A673 (cell line): ENCODE data around the gene DPYD. TPM values are rescaled to one million over a fixed set of nuclear protein-coding genes. Genes with fewer than 3 reads are reported as not detected.

ENCODE experiments used
- BruUV-seq: library from RNA; stranded (reverse); fragments of 400-500 nt; replicated peaks from 2 replicates; lab custom pipeline; 2021; lab: Mats Ljungman, UMichigan
- CTCF ChIA-PET: fragments of 300-600 bp; sonication (Branson Sonifier 250); formaldehyde crosslinking; loops from one replicate; lab custom pipeline; 2022; ENCODE audit warnings: antibody characterized with exemption; lab: Charles Lee
- POLR2A ChIA-PET: fragments of 300-600 bp; sonication (Branson Sonifier 250); formaldehyde crosslinking; loops from one replicate; lab custom pipeline; 2022; ENCODE audit warnings: antibody characterized with exemption; ENCODE audit not compliant: low non-redundant PET; lab: Charles Lee
- DNase-seq: peaks from one replicate; pipeline ENCODE4 v3.0.0-alpha.2; 2015; ENCODE audit warnings: low spot score
- H3K27ac ChIP-seq: fragments of 200-600 bp; sonication (generic); 2 replicates; pipeline ENCODE4 v1.5.1; 2016; ENCODE audit warnings: mixed run types, low read depth, mild to moderate bottlenecking, mixed read lengths, antibody characterized with exemption, low read length; ENCODE audit not compliant: poor library complexity, severe bottlenecking
- H3K27me3 ChIP-seq: fragments of 200-600 bp; sonication (generic); replicated peaks from 2 replicates; pipeline ENCODE4 v1.6.1; 2017; ENCODE audit warnings: mixed run types, low read depth, mild to moderate bottlenecking, mixed read lengths, antibody characterized with exemption, low read length; ENCODE audit not compliant: insufficient read depth, poor library complexity
- H3K36me3 ChIP-seq: fragments of 200-600 bp; sonication (generic); 2 replicates; pipeline ENCODE4 v1.6.1; 2016; ENCODE audit warnings: mixed run types, mild to moderate bottlenecking, mixed read lengths, antibody characterized with exemption, low read length; ENCODE audit not compliant: insufficient read depth, poor library complexity, severe bottlenecking
- H3K4me1 ChIP-seq: fragments of 200-600 bp; sonication (generic); 2 replicates; pipeline ENCODE4 v1.6.1; 2017; ENCODE audit warnings: mixed run types, mild to moderate bottlenecking, mixed read lengths, antibody characterized with exemption, low read length; ENCODE audit not compliant: insufficient read depth, poor library complexity, severe bottlenecking
- H3K4me3 ChIP-seq: fragments of 200-600 bp; sonication (generic); 2 replicates; pipeline ENCODE4 v1.5.1; 2016; ENCODE audit warnings: low read depth, mixed run types, mild to moderate bottlenecking, mixed read lengths, low read length; ENCODE audit not compliant: poor library complexity, severe bottlenecking
- H3K9me3 ChIP-seq: fragments of 200-600 bp; sonication (generic); 2 replicates; pipeline ENCODE4 v1.6.1; 2016; ENCODE audit warnings: mixed run types, low read depth, mild to moderate bottlenecking, mixed read lengths, antibody characterized with exemption, low read length; ENCODE audit not compliant: poor library complexity, severe bottlenecking
- CTCF ChIP-seq: fragments of 300-800, 200-600 bp; sonication (generic); conservative IDR thresholded peaks from 2 replicates; pipeline ENCODE4 v1.5.1; 2017; ENCODE audit warnings: low read depth, mild to moderate bottlenecking, antibody characterized with exemption, low read length, moderate library complexity, mixed read lengths
- EZH2 ChIP-seq: fragments of 200-600 bp; sonication (generic); IDR thresholded peaks from 2 replicates; pipeline ENCODE4 v1.6.1; 2017; ENCODE audit warnings: borderline replicate concordance, low read depth, mild to moderate bottlenecking, mixed read lengths, antibody characterized with exemption, low read length; ENCODE audit not compliant: poor library complexity, severe bottlenecking
- intact Hi-C: fragments of 100-400 bp; cut with micrococcal nuclease; formaldehyde crosslinking; loops from one replicate; pipeline ENCODE4 v1.10.0; 2022; ENCODE audit not compliant: unreplicated experiment
- total RNA-seq: library from RNA; stranded (reverse); gene quantifications from 2 replicates; pipeline ENCODE4 v1.2.3, GENCODE V29; 2021

DPYD gene
- total RNA-seq, 1 experiment from 2014 or later, result 13.4 TPM

- Histone ChIP-seq H3K27ac (no peak overlapping the region), H3K27me3 (no peaks in the 10 kb centered on the region), H3K9me3 (no peaks in the 10 kb centered on the region), H3K4me1 (no peaks in the 10 kb centered on the region), H3K36me3 (no peaks in the 10 kb centered on the region), H3K4me3 (no peak overlapping the region)
- CTCF ChIA-PET, result no interaction called here
- no peak for DNase-seq
- BruUV-seq, result no TSS peak
- TF ChIP-seq CTCF (no peak), EZH2 (no peak)
- intact Hi-C loops, result no loop called here
- POLR2A ChIA-PET, result no interaction called here
Observed at GRCh38 chr1:97744977-97745376, 175.9 kb downstream of the DPYD start.

GRCh38 chr1:97743129-97743528 lies 177.7 kb downstream of the DPYD start:
- intact Hi-C loops, result no loop called here
- DNase-seq, result no peak
- Histone ChIP-seq H3K27ac (no peak overlapping the region), H3K4me3 (no peak overlapping the region), H3K9me3 (no peaks in the 10 kb centered on the region), H3K27me3 (no peaks in the 10 kb centered on the region), H3K36me3 (no peaks in the 10 kb centered on the region), H3K4me1 (no peaks in the 10 kb centered on the region)
- ChIA-PET CTCF (no interaction called here), POLR2A (no interaction called here)
- TF ChIP-seq EZH2, result no peak
- BruUV-seq, result no TSS peak

GRCh38 chr1:97740891-97741290 lies 179.9 kb downstream of the DPYD start:
- POLR2A ChIA-PET, result no interaction called here
- no TSS peak for BruUV-seq

More at GRCh38 chr1:97740891-97741290, 179.9 kb downstream of the DPYD start:
- Histone ChIP-seq H3K27me3 (no peaks in the 10 kb centered on the region), H3K4me3 (no peak overlapping the region), H3K4me1 (no peaks in the 10 kb centered on the region), H3K9me3 (no peaks in the 10 kb centered on the region), H3K27ac (no peak overlapping the region), H3K36me3 (no peaks in the 10 kb centered on the region)
- TF ChIP-seq EZH2, result no peak
- no peak for TF ChIP-seq CTCF
- intact Hi-C loops, result no loop called here
- CTCF ChIA-PET, result no interaction called here
- no peak for DNase-seq
